ENCODE data around the gene SYNPO2L. TPM values are rescaled to one million over a fixed set of nuclear protein-coding genes. Genes with fewer than 3 reads are reported as not detected.
"Not testable (repeated sequence)": the region's sequence is repeated elsewhere in the genome, so short reads cannot be mapped to it uniquely, and the experiment has no call there.

SYNPO2L gene
- total RNA-seq, 1 donor from 2014 or later, result not detected

GRCh38 chr10:73664156-73665040 is 8.6 kb upstream of the SYNPO2L start:
- not testable (repeated sequence) for DNase-seq (ENCODE audit: low read depth); H3K4me3 ChIP-seq (ENCODE audit: low read depth, low read length)

DNA sequence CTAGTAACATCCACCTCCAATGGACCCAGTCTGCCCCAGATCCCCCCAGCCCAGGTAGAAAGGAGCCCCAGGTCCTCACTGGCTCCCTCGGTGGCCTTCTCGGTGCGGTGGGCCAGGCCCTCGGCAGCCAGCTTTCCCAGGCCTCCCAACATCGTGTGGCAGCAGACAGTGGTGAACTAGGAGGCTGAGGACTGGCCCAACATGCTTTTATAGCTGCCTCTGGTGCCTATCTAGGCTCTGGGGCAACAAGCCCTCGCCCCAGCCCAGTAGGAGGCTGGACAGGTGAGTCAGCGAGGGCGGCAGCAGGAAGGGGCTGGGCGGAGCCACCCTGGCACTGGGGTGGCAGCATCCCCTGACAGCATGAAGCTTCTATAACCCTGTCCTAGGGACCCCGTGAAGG is 7.8 kb upstream of the SYNPO2L start:
- H3K36me3 ChIP-seq (ENCODE audit: control insufficient read depth, insufficient read depth, low read length); DNase-seq (ENCODE audit: low read depth); H3K27me3 ChIP-seq (ENCODE audit: control insufficient read depth, insufficient read depth, low read length); H3K4me3 ChIP-seq (ENCODE audit: low read depth, low read length): not testable (repeated sequence)

More at GRCh38 chr10:73664156-73665040, 8.6 kb upstream of the SYNPO2L start:
- not testable (repeated sequence) for H3K27me3 ChIP-seq (ENCODE audit: control insufficient read depth, insufficient read depth, low read length); H3K36me3 ChIP-seq (ENCODE audit: control insufficient read depth, insufficient read depth, low read length)

GRCh38 chr10:73662705-73663104 is 6.9 kb upstream of the SYNPO2L start:
- DNase-seq (ENCODE audit: low read depth), result not testable (repeated sequence)

DNA sequence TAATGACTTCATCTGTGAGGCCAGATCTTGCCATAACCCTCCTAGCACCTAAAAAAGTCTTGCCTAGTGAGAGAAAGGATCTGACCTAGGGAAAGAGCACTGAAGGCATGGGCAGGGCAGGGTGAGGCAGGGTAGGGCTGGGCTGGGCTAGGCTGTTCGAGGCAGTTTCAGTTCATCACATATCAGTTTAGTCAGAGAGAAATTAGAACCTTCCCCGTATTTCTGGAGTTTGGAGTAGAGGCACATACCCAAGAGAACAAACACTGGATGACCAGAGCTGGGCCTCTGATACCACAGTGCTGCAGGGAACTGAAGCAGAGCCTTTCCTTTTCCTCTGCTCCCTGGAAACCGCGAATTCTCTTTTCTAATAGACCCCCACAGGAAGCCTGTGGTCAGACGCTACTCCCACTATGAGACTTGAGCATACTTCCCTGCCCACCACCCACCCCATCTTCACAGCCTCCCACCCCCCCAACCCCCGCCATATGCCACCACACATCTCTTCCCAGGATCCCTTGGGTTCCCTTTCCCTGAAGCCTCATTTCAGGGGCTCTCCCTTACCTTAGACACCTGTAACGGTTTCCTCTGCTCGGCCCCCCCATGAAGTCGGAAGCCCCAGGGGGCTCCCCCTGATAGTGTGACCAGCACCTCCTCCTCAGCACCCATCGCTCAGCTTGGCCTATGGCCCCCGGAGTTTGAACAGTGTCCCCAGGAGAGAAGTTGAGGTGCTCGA is 406 bp downstream of the SYNPO2L start:
- TF ChIP-seq CTCF (IDR thresholded peaks at IDR 0.05; ENCODE audit: insufficient read depth, low read length, poor library complexity, severe bottlenecking), result no peak
- H3K4me3 ChIP-seq (ENCODE audit: low read depth, low read length), result no peak overlapping the region
- no peaks in the 10 kb centered on the region for H3K27me3 ChIP-seq (ENCODE audit: control insufficient read depth, insufficient read depth, low read length)
- DNase-seq (ENCODE audit: low read depth), result no peak
- no peaks in the 10 kb centered on the region for H3K36me3 ChIP-seq (ENCODE audit: control insufficient read depth, insufficient read depth, low read length)

More at GRCh38 chr10:73662705-73663104, 6.9 kb upstream of the SYNPO2L start:
- not testable (repeated sequence) for H3K27me3 ChIP-seq (ENCODE audit: control insufficient read depth, insufficient read depth, low read length); H3K4me3 ChIP-seq (ENCODE audit: low read depth, low read length); H3K36me3 ChIP-seq (ENCODE audit: control insufficient read depth, insufficient read depth, low read length)

DNA sequence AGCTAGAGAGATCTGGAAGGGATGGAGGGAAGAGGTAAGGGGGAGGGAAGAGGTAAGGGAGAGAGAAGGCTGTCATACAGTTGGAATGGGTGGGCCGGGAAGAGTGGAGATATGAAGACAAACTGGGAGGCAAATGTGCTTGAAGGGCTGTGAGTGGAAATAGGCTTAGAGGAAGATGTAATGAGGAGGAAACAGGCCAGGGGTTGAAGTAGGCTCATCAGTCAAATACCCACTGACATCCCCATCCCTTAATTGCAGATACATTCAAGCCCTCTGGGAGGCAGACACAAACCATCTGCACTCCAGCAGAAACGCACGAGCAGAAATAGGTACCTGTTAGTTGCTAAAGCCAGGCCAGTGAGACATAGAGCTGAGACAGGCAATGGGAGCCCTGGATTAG is 2.1 kb downstream of the SYNPO2L start:
- no peaks in the 10 kb centered on the region for H3K27me3 ChIP-seq (ENCODE audit: control insufficient read depth, insufficient read depth, low read length)
- H3K4me3 ChIP-seq (ENCODE audit: low read depth, low read length), result no peak overlapping the region
- no peaks in the 10 kb centered on the region for H3K36me3 ChIP-seq (ENCODE audit: control insufficient read depth, insufficient read depth, low read length)
- no peak for DNase-seq (ENCODE audit: low read depth)
- peak; percentile 21 for TF ChIP-seq CTCF (IDR thresholded peaks at IDR 0.05; ENCODE audit: insufficient read depth, low read length, poor library complexity, severe bottlenecking)

DNA sequence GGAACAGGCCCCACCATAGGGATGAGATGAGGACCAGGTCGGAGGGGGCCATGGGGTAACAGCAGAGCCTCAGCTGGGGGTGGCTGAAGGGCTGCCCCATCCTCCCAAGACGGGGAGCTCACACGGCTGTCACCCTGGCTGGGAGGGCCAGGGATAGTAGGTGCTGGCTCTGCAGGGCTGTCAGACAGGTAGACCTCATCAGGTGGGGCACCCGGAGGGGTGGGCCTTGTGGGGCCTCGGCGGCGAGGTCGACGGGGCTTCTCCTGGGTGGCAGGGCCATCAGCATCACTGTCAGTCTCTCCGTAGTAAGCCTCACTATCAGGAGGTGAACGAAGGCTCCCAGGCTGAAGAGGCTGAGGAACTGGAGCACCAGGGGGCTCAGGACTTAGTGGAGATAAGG is 2.6 kb downstream of the SYNPO2L start:
- Histone ChIP-seq H3K27me3 (ENCODE audit: control insufficient read depth, insufficient read depth, low read length) (no peaks in the 10 kb centered on the region), H3K36me3 (ENCODE audit: control insufficient read depth, insufficient read depth, low read length) (no peaks in the 10 kb centered on the region), H3K4me3 (ENCODE audit: low read depth, low read length) (no peak overlapping the region)
- TF ChIP-seq CTCF (IDR thresholded peaks at IDR 0.05; ENCODE audit: insufficient read depth, low read length, poor library complexity, severe bottlenecking), result no peak
- no peak for DNase-seq (ENCODE audit: low read depth)

DNA sequence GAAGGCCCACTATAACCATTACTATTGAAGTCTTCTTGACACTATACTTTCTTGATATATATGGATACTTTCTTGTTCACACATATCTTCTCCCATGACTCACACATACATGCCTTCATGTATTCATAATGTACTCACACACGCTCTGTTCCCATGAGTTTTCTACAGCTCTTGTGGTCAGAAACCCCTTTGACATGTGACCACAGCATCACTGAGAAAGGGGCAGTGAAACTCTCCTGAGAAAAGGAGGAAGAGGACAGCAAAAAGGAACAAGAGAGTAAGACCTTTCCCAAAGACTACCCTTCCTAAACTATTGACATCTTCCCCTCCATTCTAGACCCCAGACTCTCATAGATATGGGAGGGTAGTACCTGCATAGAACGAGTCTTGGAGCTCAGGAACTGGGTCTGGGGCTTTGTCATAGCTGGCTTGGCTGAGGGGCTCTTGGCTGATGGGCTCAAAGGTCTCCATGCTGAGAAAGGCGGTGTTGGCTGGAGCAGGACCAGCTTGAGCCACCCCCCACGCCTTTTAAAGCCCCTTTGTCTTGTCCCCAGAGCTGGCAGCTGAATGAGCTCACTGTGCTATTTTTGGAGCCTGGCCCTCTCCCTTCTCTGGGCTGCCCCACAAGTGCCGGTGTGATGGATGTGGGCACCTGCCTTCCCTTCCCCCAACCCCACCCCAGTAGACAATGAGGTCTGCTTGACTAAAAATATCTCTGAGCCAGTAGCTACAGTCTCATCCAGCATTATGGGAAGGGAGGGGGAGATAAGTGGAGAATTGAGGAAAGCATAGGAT is 5.1 kb downstream of the SYNPO2L start:
- no peak for TF ChIP-seq CTCF (IDR thresholded peaks at IDR 0.05; ENCODE audit: insufficient read depth, low read length, poor library complexity, severe bottlenecking)
- DNase-seq (ENCODE audit: low read depth), result no peak
- Histone ChIP-seq H3K4me3 (ENCODE audit: low read depth, low read length) (no peak overlapping the region), H3K36me3 (ENCODE audit: control insufficient read depth, insufficient read depth, low read length) (no peaks in the 10 kb centered on the region), H3K27me3 (ENCODE audit: control insufficient read depth, insufficient read depth, low read length) (no peaks in the 10 kb centered on the region)
